Trophoblast cell (in vitro differentiated cells and primary cell): ENCODE results near the gene TNNC2.
A peak's percentile ranks its signal among the peaks of the same experiment; 100 is the strongest.

Experiments used
- DNase-seq, 2 donors: peaks; one replicate each; pipeline ENCODE4 v3.0.0-alpha.2; 2016
- H2AFZ ChIP-seq: 2 replicates; pipeline ENCODE4 v1.6.1; 2013; ENCODE audit warnings: low read length, moderate library complexity, mild to moderate bottlenecking; ENCODE audit not compliant: insufficient read depth, poor library complexity
- H2AK5ac ChIP-seq: 2 replicates; pipeline ENCODE4 v1.6.1; 2013; ENCODE audit warnings: mild to moderate bottlenecking, low read length
- H2BK120ac ChIP-seq: 2 replicates; pipeline ENCODE4 v1.6.1; 2013; ENCODE audit warnings: low read length, mild to moderate bottlenecking, moderate library complexity; ENCODE audit not compliant: insufficient read depth, poor library complexity
- H2BK12ac ChIP-seq: 2 replicates; pipeline ENCODE4 v1.6.1; 2013; ENCODE audit warnings: mild to moderate bottlenecking, low read length, moderate library complexity
- H2BK5ac ChIP-seq: 2 replicates; pipeline ENCODE4 v1.6.1; 2013; ENCODE audit warnings: low read length, low read depth, moderate library complexity, mild to moderate bottlenecking; ENCODE audit not compliant: poor library complexity
- H3K14ac ChIP-seq: 2 replicates; pipeline ENCODE4 v1.6.1; 2013; ENCODE audit warnings: mild to moderate bottlenecking, low read length
- H3K18ac ChIP-seq: 2 replicates; pipeline ENCODE4 v1.6.1; 2013; ENCODE audit warnings: mild to moderate bottlenecking, low read length
- H3K23ac ChIP-seq: 2 replicates; pipeline ENCODE4 v1.6.1; 2013; ENCODE audit warnings: low read length
- H3K27ac ChIP-seq: 2 replicates; pipeline ENCODE4 v1.5.1; 2013; ENCODE audit warnings: low read depth, mild to moderate bottlenecking, inconsistent platforms, low read length, moderate library complexity
- H3K27me3 ChIP-seq: 2 replicates; pipeline ENCODE4 v1.6.1; 2013; ENCODE audit warnings: inconsistent platforms, mild to moderate bottlenecking, low read length, moderate library complexity; ENCODE audit not compliant: insufficient read depth
- H3K36me3 ChIP-seq, 2 experiments: 1 replicate in 1 of 2; 2 replicates in 1 of 2; pipeline ENCODE4 v1.6.1; 2013; ENCODE audit warnings: low read length in 2 of 2, mild to moderate bottlenecking in 2 of 2, moderate library complexity in 1 of 2; ENCODE audit not compliant: insufficient read depth in 2 of 2, control insufficient read depth in 1 of 2
- H3K4ac ChIP-seq: 2 replicates; pipeline ENCODE4 v1.6.1; 2013; ENCODE audit warnings: low read depth, mild to moderate bottlenecking, low read length, moderate library complexity
- H3K4me1 ChIP-seq, 2 experiments: 1 replicate in 1 of 2; 2 replicates in 1 of 2; pipeline ENCODE4 v1.6.1; 2013; ENCODE audit warnings: low read length in 2 of 2, mild to moderate bottlenecking in 2 of 2, moderate library complexity in 1 of 2; ENCODE audit not compliant: insufficient read depth in 2 of 2, control insufficient read depth in 1 of 2
- H3K4me2 ChIP-seq: 2 replicates; pipeline ENCODE4 v1.6.1; 2013; ENCODE audit warnings: inconsistent platforms, mild to moderate bottlenecking, low read length, moderate library complexity
- H3K4me3 ChIP-seq: 2 replicates; pipeline ENCODE4 v1.5.1; 2013; ENCODE audit warnings: mild to moderate bottlenecking, low read depth, low read length, inconsistent platforms
- H3K79me1 ChIP-seq: one replicate; pipeline ENCODE4 v1.6.1; 2013; ENCODE audit warnings: low read length
- H3K79me2 ChIP-seq: 2 replicates; pipeline ENCODE4 v1.6.1; 2013; ENCODE audit warnings: low read length, mild to moderate bottlenecking; ENCODE audit not compliant: control insufficient read depth, insufficient read depth, poor library complexity
- H3K9ac ChIP-seq: 2 replicates; pipeline ENCODE4 v1.6.1; 2013; ENCODE audit warnings: mild to moderate bottlenecking, low read length
- H3K9me3 ChIP-seq: 2 replicates; pipeline ENCODE4 v1.6.1; 2013; ENCODE audit warnings: low read depth, mild to moderate bottlenecking, control low read depth, inconsistent platforms, low read length; ENCODE audit not compliant: insufficient read depth
- H4K12ac ChIP-seq: 2 replicates; pipeline ENCODE4 v1.6.1; 2013; ENCODE audit warnings: low read depth, mild to moderate bottlenecking, low read length, moderate library complexity
- H4K8ac ChIP-seq: 2 replicates; pipeline ENCODE4 v1.6.1; 2013; ENCODE audit warnings: low read depth, mild to moderate bottlenecking, low read length, moderate library complexity
- H4K91ac ChIP-seq: one replicate; pipeline ENCODE4 v1.6.1; 2013; ENCODE audit warnings: low read depth, mild to moderate bottlenecking, low read length, moderate library complexity
- WGBS: extraction: QIAGEN DNeasy Blood & Tissue Kit; methylation state at CpG from one replicate; pipeline ENCODE4 v1.1.7; 2013; ENCODE audit warnings: missing lambda C conversion rate; ENCODE audit not compliant: insufficient read length, insufficient coverage; ENCODE audit errors: extremely low coverage; 5-methylcytosine and 5-hydroxymethylcytosine counted together

The TNNC2 gene

DNA sequence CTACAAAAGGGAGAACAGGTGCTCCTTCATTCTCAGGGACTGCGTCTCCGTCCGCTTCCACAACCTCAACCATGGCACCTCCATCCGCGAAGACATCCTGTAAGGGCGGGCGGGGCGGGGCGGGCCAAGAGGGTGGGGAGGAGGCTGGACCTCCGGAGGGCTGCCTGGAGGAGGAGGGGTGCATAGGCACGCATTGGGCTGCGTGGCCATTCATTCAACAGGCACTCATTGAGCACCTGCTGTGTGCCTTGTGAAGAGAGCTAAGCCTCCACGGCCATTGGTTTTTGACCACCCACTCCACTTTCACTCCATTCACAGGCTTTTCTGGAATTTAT is 30.7 kb upstream of the TNNC2 start:
- no CpG with 5 or more reads among the region's 13 CpGs for WGBS
- peak overlapping the region; percentile 41 for H2BK5ac ChIP-seq

DNA sequence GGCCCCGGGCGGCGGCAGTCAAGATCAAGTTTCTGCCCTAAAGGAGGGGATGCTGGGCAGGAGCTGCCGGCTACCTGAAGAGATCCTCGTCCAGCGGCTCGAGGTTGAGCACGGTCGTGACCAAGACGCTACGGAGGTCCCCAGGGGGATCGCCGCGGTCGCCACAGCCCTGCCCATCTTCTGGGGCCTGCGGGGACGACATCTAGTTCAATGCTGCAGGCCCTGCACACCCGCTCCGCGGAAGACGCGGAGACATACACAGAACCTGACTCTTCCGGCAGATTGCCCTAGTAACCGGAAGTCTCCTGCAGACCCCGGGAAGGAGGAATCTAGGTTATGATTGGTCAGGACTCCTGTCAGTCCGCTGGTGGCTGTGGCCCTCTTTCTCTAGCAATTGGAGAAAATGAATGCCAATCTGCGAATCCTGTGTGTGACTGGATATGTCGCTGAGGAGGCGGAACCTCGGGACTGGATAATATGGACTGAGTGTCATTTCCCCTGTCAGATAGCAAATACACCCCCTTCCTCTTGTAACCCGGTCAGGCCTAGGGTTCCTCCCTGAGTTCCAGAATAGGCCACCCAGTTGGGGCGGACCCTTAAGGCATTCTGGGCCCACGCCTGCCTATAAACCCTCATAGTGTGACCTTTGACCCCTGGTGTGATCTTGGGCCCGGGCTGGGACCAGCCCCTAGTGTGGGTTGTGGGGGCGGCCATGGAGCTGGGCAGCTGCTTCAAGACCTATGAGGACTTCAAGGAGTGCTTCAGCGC is 30.2 kb upstream of the TNNC2 start, which contains the start of the genes ACOT8 and ZSWIM3:
Gene ACOT8, minus strand, starts transcription at position 279 of the 768 bp plus-strand sequence. Its CDS starts 77 bp downstream, at position 202.
Gene ZSWIM3, plus strand, starts transcription at position 501 of the 768 bp plus-strand sequence. Its CDS starts 212 bp downstream, at position 713.
- peaks cover 5% of the 10 kb centered on the region for H3K79me1 ChIP-seq
- H4K8ac ChIP-seq = peak within 1 kb of the TSS; percentile 91
- H3K4me3 ChIP-seq = peak within 1 kb of the TSS; percentile 80
- peak within 1 kb of the TSS; percentile 90 for H3K4me2 ChIP-seq
- peak within 1 kb of the TSS; percentile 71 for H3K4ac ChIP-seq
- DNase-seq = peak; percentile 98 to 100
- peak within 1 kb of the TSS; percentile 75 for H3K18ac ChIP-seq
- H3K9ac ChIP-seq = peak within 1 kb of the TSS; percentile 49
- no peak within 1 kb of the TSS for H3K27ac ChIP-seq
- no peak within 1 kb of the TSS for H3K23ac ChIP-seq
- peak within 1 kb of the TSS; percentile 81 for H4K91ac ChIP-seq
- H2BK12ac ChIP-seq = no peak within 1 kb of the TSS
- peak within 1 kb of the TSS; percentile 29 for H2BK120ac ChIP-seq
- H3K27me3 ChIP-seq = no peaks in the 10 kb centered on the region
- H2BK5ac ChIP-seq = peak within 1 kb of the TSS; percentile 41
- H4K12ac ChIP-seq = peak within 1 kb of the TSS; percentile 81
- peaks cover 1% of the 10 kb centered on the region for H3K79me2 ChIP-seq
- H3K4me1 ChIP-seq = peaks cover 3 to 5% of the 10 kb centered on the region in 2 experiments
- H2AK5ac ChIP-seq = peak within 1 kb of the TSS; percentile 24
- H3K36me3 ChIP-seq = peaks cover 0 to 7% of the 10 kb centered on the region in 2 experiments
- WGBS = no CpG with 5 or more reads among the region's 36 CpGs
- H3K14ac ChIP-seq = peak within 1 kb of the TSS; percentile 69
- peak within 1 kb of the TSS; percentile 92 for H2AFZ ChIP-seq
- H3K9me3 ChIP-seq = no peaks in the 10 kb centered on the region

More for the DNA sequence above, 30.7 kb upstream of the TNNC2 start:
- Histone ChIP-seq H3K14ac (peak overlapping the region; percentile 65), H3K4ac (peak overlapping the region; percentile 71), H3K27me3 (no peaks in the 10 kb centered on the region), H3K4me3 (peak overlapping the region; percentile 75), H3K79me2 (peaks cover 1% of the 10 kb centered on the region), H4K91ac (peak overlapping the region; percentile 81), H3K18ac (peak overlapping the region; percentile 75), H4K8ac (peak overlapping the region; percentile 91), H3K9me3 (no peaks in the 10 kb centered on the region), H3K4me1 (peaks cover 3 to 5% of the 10 kb centered on the region in 2 experiments), H4K12ac (peak overlapping the region; percentile 81), H2AFZ (peak overlapping the region; percentile 92), H3K23ac (no peak overlapping the region), H2AK5ac (peak overlapping the region; percentile 8), H3K79me1 (peaks cover 5% of the 10 kb centered on the region), H3K27ac (no peak overlapping the region), H2BK12ac (no peak overlapping the region), H3K36me3 (peaks cover 0 to 7% of the 10 kb centered on the region in 2 experiments), H2BK120ac (peak overlapping the region; percentile 29), H3K4me2 (peak overlapping the region; percentile 88), H3K9ac (peak overlapping the region; percentile 49)
- no peak for DNase-seq

DNA sequence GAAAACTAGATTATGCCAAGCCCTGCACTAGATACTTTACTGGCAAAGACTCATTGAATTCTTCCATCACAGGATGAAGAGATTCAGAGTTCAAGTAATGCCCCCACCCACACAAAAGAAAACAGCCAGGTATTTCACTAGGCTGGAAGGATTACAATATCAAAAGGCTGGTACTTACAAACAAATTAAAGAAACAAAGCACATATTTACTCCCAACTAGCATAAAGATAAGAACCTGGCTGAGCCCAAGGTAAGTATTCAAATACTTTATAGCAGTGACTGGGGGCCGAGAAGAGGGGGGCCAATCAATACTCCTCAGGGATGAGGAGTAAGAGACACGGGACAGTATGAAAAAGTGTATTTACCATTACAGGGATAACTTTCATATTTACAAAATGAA is 26.4 kb upstream of the TNNC2 start:
- H3K14ac ChIP-seq = no peak overlapping the region
- H4K91ac ChIP-seq = no peak overlapping the region
- H2BK12ac ChIP-seq = no peak overlapping the region
- no peak overlapping the region for H3K4me3 ChIP-seq
- H3K4me1 ChIP-seq = peaks cover 3 to 5% of the 10 kb centered on the region in 2 experiments
- H3K27ac ChIP-seq = no peak overlapping the region
- no peak overlapping the region for H3K18ac ChIP-seq
- H2BK120ac ChIP-seq = no peak overlapping the region
- no peak overlapping the region for H2BK5ac ChIP-seq
- no peak overlapping the region for H3K4ac ChIP-seq
- peaks cover 5% of the 10 kb centered on the region for H3K79me1 ChIP-seq
- no peaks in the 10 kb centered on the region for H3K27me3 ChIP-seq
- no peak overlapping the region for H4K8ac ChIP-seq
- H3K9me3 ChIP-seq = no peaks in the 10 kb centered on the region
- no peak overlapping the region for H4K12ac ChIP-seq
- DNase-seq = no peak
- H3K79me2 ChIP-seq = peaks cover 1% of the 10 kb centered on the region
- H3K4me2 ChIP-seq = no peak overlapping the region
- no CpG with 5 or more reads among the region's 2 CpGs for WGBS
- no peak overlapping the region for H2AFZ ChIP-seq
- H3K36me3 ChIP-seq = peaks cover 2 to 9% of the 10 kb centered on the region in 2 experiments
- no peak overlapping the region for H3K9ac ChIP-seq
- no peak overlapping the region for H2AK5ac ChIP-seq
- no peak overlapping the region for H3K23ac ChIP-seq

DNA sequence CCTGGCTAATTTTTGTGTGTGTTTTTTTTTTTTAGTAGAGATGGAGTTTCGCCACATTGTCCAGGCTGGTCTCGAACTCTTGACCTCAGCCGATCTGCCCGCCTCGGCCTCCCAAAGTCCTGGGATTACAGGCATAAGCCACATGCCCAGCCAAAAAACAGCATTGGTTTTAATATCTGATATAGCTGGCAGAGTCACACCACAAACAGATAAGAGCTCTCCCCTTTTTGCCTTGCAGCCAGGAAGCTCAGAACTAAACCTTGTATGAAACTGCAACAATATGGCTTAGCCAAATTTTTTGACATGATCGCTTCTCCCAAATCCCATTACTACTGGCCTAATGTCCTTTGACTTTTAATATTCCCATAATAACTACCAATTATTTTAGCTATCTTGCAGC is 25.2 kb upstream of the TNNC2 start:
- H3K27me3 ChIP-seq = no peaks in the 10 kb centered on the region
- peaks cover 0 to 3% of the 10 kb centered on the region in 2 experiments for H3K4me1 ChIP-seq
- no peak overlapping the region for H2AFZ ChIP-seq
- peaks cover 2% of the 10 kb centered on the region for H3K79me1 ChIP-seq
- peaks cover 5 to 12% of the 10 kb centered on the region in 2 experiments for H3K36me3 ChIP-seq
- no peak overlapping the region for H2AK5ac ChIP-seq
- H2BK12ac ChIP-seq = no peak overlapping the region
- H4K8ac ChIP-seq = no peak overlapping the region
- H3K9ac ChIP-seq = no peak overlapping the region
- no peak overlapping the region for H2BK120ac ChIP-seq
- no peak for DNase-seq
- H3K9me3 ChIP-seq = no peaks in the 10 kb centered on the region
- no peak overlapping the region for H2BK5ac ChIP-seq
- no peak overlapping the region for H3K27ac ChIP-seq
- no peak overlapping the region for H4K12ac ChIP-seq
- no peak overlapping the region for H3K4ac ChIP-seq
- H3K14ac ChIP-seq = no peak overlapping the region
- no peak overlapping the region for H3K23ac ChIP-seq
- H3K4me3 ChIP-seq = no peak overlapping the region
- peaks cover 1% of the 10 kb centered on the region for H3K79me2 ChIP-seq
- WGBS = no CpG with 5 or more reads among the region's 6 CpGs
- no peak overlapping the region for H3K18ac ChIP-seq
- no peak overlapping the region for H4K91ac ChIP-seq
- no peak overlapping the region for H3K4me2 ChIP-seq
